Measurements from ENCODE around the gene CCL15. TPM values are rescaled to one million over a fixed set of nuclear protein-coding genes. Genes with fewer than 3 reads are reported as not detected.

Gene CCL15
- total RNA-seq, 1 donor from 2014 or later: 0.50 TPM

GRCh38 chr17:35991075-35991474, 10.3 kb downstream of the CCL15 start:
- DNase-seq (no peak), ATAC-seq (no peak)
- Histone ChIP-seq H3K36me3 (no peaks in the 10 kb centered on the region), H3K4me3 (no peak overlapping the region), H3K27ac (no peak overlapping the region), H3K27me3 (ENCODE audit: low read depth) (no peaks in the 10 kb centered on the region), H3K9me3 (no peaks in the 10 kb centered on the region), H3K4me1 (peaks cover 8% of the 10 kb centered on the region)
- intact Hi-C loops (cut with DNase I): no loop called here
- TF ChIP-seq CTCF (IDR thresholded peaks at IDR 0.05): no peak

- no peak for TF ChIP-seq CTCF (IDR thresholded peaks at IDR 0.05)
- intact Hi-C loops (cut with DNase I): no loop called here
- peaks cover 8% of the 10 kb centered on the region for H3K4me1 ChIP-seq
- ATAC-seq (peak in 1 of 2 donors; percentile 42), DNase-seq (no peak)
- H3K27ac ChIP-seq: no peak overlapping the region
- no peaks in the 10 kb centered on the region for H3K9me3 ChIP-seq
- no peaks in the 10 kb centered on the region for H3K36me3 ChIP-seq
- no peak overlapping the region for H3K4me3 ChIP-seq
- H3K27me3 ChIP-seq (ENCODE audit: low read depth): no peaks in the 10 kb centered on the region
Observed at GRCh38 chr17:35988164-35988563, 13.2 kb downstream of the CCL15 start.

- no peak for TF ChIP-seq CTCF (IDR thresholded peaks at IDR 0.05)
- no peak for ATAC-seq
- Histone ChIP-seq H3K27ac (no peak within 1 kb of the TSS), H3K27me3 (ENCODE audit: low read depth) (no peaks in the 10 kb centered on the region), H3K9me3 (no peaks in the 10 kb centered on the region), H3K4me3 (peak within 1 kb of the TSS; percentile 27), H3K4me1 (peaks cover 8% of the 10 kb centered on the region), H3K36me3 (no peaks in the 10 kb centered on the region)
- intact Hi-C loops (cut with DNase I): no loop called here
- no peak for DNase-seq
Observed at GRCh38 chr17:35986643-35987042, 14.7 kb downstream of the CCL15 start, which contains the start of gene CCL14. TSS of gene CCL14 (minus strand) at chr17:35986729. CDS start at chr17:35986649, 80 bp downstream.

- Histone ChIP-seq H3K27me3 (ENCODE audit: low read depth) (no peaks in the 10 kb centered on the region), H3K4me1 (peaks cover 8% of the 10 kb centered on the region), H3K4me3 (peak overlapping the region; percentile 27), H3K36me3 (no peaks in the 10 kb centered on the region), H3K9me3 (no peaks in the 10 kb centered on the region), H3K27ac (no peak overlapping the region)
- no peak for DNase-seq
- intact Hi-C loops (cut with DNase I): no loop called here
- no peak for ATAC-seq
- TF ChIP-seq CTCF (IDR thresholded peaks at IDR 0.05): no peak
Observed at GRCh38 chr17:35984140-35984539, 17.2 kb downstream of the CCL15 start.

- Histone ChIP-seq H3K36me3 (no peaks in the 10 kb centered on the region), H3K27ac (no peak overlapping the region), H3K9me3 (no peaks in the 10 kb centered on the region), H3K4me3 (no peak overlapping the region), H3K27me3 (ENCODE audit: low read depth) (no peaks in the 10 kb centered on the region), H3K4me1 (peaks cover 8% of the 10 kb centered on the region)
- intact Hi-C loops (cut with DNase I): no loop called here
- no peak for ATAC-seq
- no peak for DNase-seq
- no peak for TF ChIP-seq CTCF (IDR thresholded peaks at IDR 0.05)
Observed at GRCh38 chr17:35982409-35983191, 18.8 kb downstream of the CCL15 start.
